Endothelial cell of umbilical vein (primary cell): ENCODE measurements around the gene TEX38. TPM values are rescaled to one million over a fixed set of nuclear protein-coding genes. Genes with fewer than 3 reads are reported as not detected.
A peak's percentile ranks its signal among the peaks of the same experiment; 100 is the strongest.
"Not testable (repeated sequence)": the region's sequence is repeated elsewhere in the genome, so short reads cannot be mapped to it uniquely, and the experiment has no call there.

Experiments used
- BruUV-seq: library from RNA; stranded (reverse); fragments of 400-500 nt; replicated peaks from 2 replicates; lab custom pipeline; 2021; lab: Mats Ljungman, UMichigan
- CTCF ChIA-PET: fragments of 300-600, 350-600 bp; sonication (Branson Sonifier 250); formaldehyde crosslinking; loops from one replicate; lab custom pipeline; 2021; ENCODE audit warnings: antibody characterized with exemption, inconsistent platforms; lab: Charles Lee
- POLR2A ChIA-PET: fragments of 300-600, 350-600 bp; sonication (Branson Sonifier 250); formaldehyde crosslinking; loops from one replicate; lab custom pipeline; 2021; ENCODE audit warnings: antibody characterized with exemption, inconsistent platforms; lab: Charles Lee
- DNase-seq: peaks from one replicate; pipeline ENCODE4 v3.0.0-alpha.2; 2011; ENCODE audit warnings: low read depth, low spot score
- FAIRE-seq: peaks from 2 replicates; lab custom pipeline; 2011; peaks lifted over from hg19 to GRCh38; lab: Jason Lieb, UNC
- H2AFZ ChIP-seq: 2 replicates; pipeline ENCODE4 v1.6.0; 2012; ENCODE audit warnings: low read depth, low read length, control low read depth, inconsistent platforms
- H3K27ac ChIP-seq: 2 replicates; pipeline ENCODE4 v1.5.1; 2011; ENCODE audit warnings: low read depth, mild to moderate bottlenecking, control low read depth, low read length, moderate library complexity; ENCODE audit not compliant: insufficient read depth
- H3K27me3 ChIP-seq, 2 experiments: 2 replicates each; pipeline versions ENCODE4 v1.6.0 to v1.6.1; 2011; ENCODE audit warnings: low read length in 2 of 2, mixed read lengths in 1 of 2; ENCODE audit not compliant: control insufficient read depth in 2 of 2, insufficient read depth in 2 of 2
- H3K36me3 ChIP-seq, 2 experiments: 2 replicates in 1 of 2; 3 replicates in 1 of 2; pipeline ENCODE4 v1.5.1; 2011; ENCODE audit warnings: low read length in 2 of 2, mild to moderate bottlenecking in 1 of 2, moderate library complexity in 1 of 2; ENCODE audit not compliant: control insufficient read depth in 2 of 2, insufficient read depth in 2 of 2; ENCODE audit errors: extremely low read depth in 1 of 2
- H3K4me1 ChIP-seq: 3 replicates; pipeline ENCODE4 v1.5.1; 2011; ENCODE audit warnings: mild to moderate bottlenecking, low read length; ENCODE audit not compliant: control insufficient read depth, insufficient read depth; ENCODE audit errors: extremely low read depth
- H3K4me2 ChIP-seq: 2 replicates; pipeline ENCODE4 v1.6.1; 2011; ENCODE audit warnings: low read length, control low read depth, mixed read lengths; ENCODE audit not compliant: insufficient read depth
- H3K4me3 ChIP-seq, 3 experiments: fragments of 200-600 bp in 1 of 3; sonication (generic), shearing (Covaris generic) in 1 of 3; replicated peaks in 1 of 3; 2 replicates each; pipeline ENCODE4 v1.5.1; 2011 to 2016; ENCODE audit warnings: control low read depth in 3 of 3, low read length in 3 of 3, mild to moderate bottlenecking in 2 of 3, inconsistent platforms in 1 of 3, low read depth in 1 of 3, moderate library complexity in 1 of 3; ENCODE audit not compliant: insufficient read depth in 1 of 3
- H3K79me2 ChIP-seq: 2 replicates; pipeline ENCODE4 v1.6.0; 2012; ENCODE audit warnings: low read length, inconsistent platforms; ENCODE audit not compliant: control insufficient read depth, insufficient read depth
- H3K9ac ChIP-seq: replicated peaks from 2 replicates; pipeline ENCODE3; 2011; ENCODE audit warnings: low read length, control low read depth; ENCODE audit not compliant: insufficient read depth; ENCODE audit errors: extremely low read depth
- H3K9me1 ChIP-seq: replicated peaks from 3 replicates; pipeline ENCODE4 v1.6.0; 2011; ENCODE audit warnings: mild to moderate bottlenecking, low read length; ENCODE audit not compliant: control insufficient read depth, insufficient read depth; ENCODE audit errors: extremely low read depth
- H3K9me3 ChIP-seq: replicated peaks from 2 replicates; pipeline ENCODE4 v1.5.1; 2012; ENCODE audit warnings: low read length, inconsistent platforms; ENCODE audit not compliant: control insufficient read depth, insufficient read depth
- H4K20me1 ChIP-seq: replicated peaks from 2 replicates; pipeline ENCODE3; 2011; ENCODE audit warnings: mild to moderate bottlenecking, low read length; ENCODE audit not compliant: control insufficient read depth, insufficient read depth; ENCODE audit errors: extremely low read depth
- GATA2 ChIP-seq: IDR thresholded peaks from 2 replicates; pipeline ENCODE4 v1.7.0; 2011; ENCODE audit warnings: low read depth, mild to moderate bottlenecking, moderate library complexity, mixed read lengths, low read length; ENCODE audit not compliant: insufficient read length, insufficient read depth
- POLR2A ChIP-seq: IDR thresholded peaks from 2 replicates; pipeline ENCODE4 v1.6.1; 2012; ENCODE audit warnings: low read depth, mild to moderate bottlenecking, control low read depth, low read length
- dilution Hi-C: fragments of 300-500 bp; cut with MboI; formaldehyde crosslinking; loops from one replicate; pipeline ENCODE4 v1.15.0; 2019; ENCODE audit warnings: low sequenced_read_pairs; ENCODE audit not compliant: extremely low pct_ligation_motif_present
- intact Hi-C: fragments of 100-400 bp; cut with micrococcal nuclease; formaldehyde crosslinking; loops from one replicate; pipeline ENCODE4 v1.10.0; 2022
- polyA plus RNA-seq, 4 experiments: library from polyadenylated mRNA; depleted of rRNA in 3 of 4; stranded (reverse) in 3 of 4; unstranded in 1 of 4; fragments of >200 nt; gene quantifications; 2 replicates each; pipeline versions ENCODE4 v1.2.1 to v1.2.3, GENCODE V29; 2011 to 2012; ENCODE audit warnings: missing spikeins in 1 of 4
- total RNA-seq: library from RNA; stranded (reverse); gene quantifications from 2 replicates; pipeline ENCODE4 v1.2.3, GENCODE V29; 2021

Gene TEX38
- total and polyA plus RNA-seq, 2 donors (not counting 3 experiments of a cell fraction or from before 2014, with no cell fraction given): not detected

- no TSS peak for BruUV-seq
- Histone ChIP-seq H3K4me3 (peak overlapping the region in 1 of 3 experiments; percentile 83), H3K4me1 (peaks cover 41% of the 10 kb centered on the region), H3K9me1 (no peaks in the 10 kb centered on the region), H3K79me2 (peaks cover 25% of the 10 kb centered on the region), H2AFZ (peak overlapping the region; percentile 81), H3K4me2 (peak overlapping the region; percentile 96), H3K36me3 (peaks cover 3 to 8% of the 10 kb centered on the region in 2 experiments), H3K9ac (peak overlapping the region; percentile 92), H3K27me3 (peaks cover 0 to 6% of the 10 kb centered on the region in 2 experiments), H3K27ac (peak overlapping the region; percentile 82), H3K9me3 (no peaks in the 10 kb centered on the region), H4K20me1 (peaks cover 6% of the 10 kb centered on the region)
- TF ChIP-seq POLR2A (no peak), GATA2 (peak; percentile 18)
- FAIRE-seq: peak; percentile 53
- POLR2A ChIA-PET: no interaction called here
- dilution Hi-C loops (no loop called here), intact Hi-C loops (loop anchor here (1.0 to 10.0 kb wide), 5 partner anchors 33 to 615 kb away; partner anchors contain the start of genes ATPAF1, CMPK1 and MKNK1)
- peak; percentile 40 for DNase-seq
- CTCF ChIA-PET: interaction anchor here (1.6 kb wide), 1 partner anchor 459 kb away, joined by 3 read pairs; no protein-coding TSS in a partner anchor
These were observed 48.0 kb downstream of the TEX38 start for GRCh38 chr1:46719689-46720088.

GRCh38 chr1:46720319-46720718 lies 48.7 kb downstream of the TEX38 start:
- peaks cover 45% of the 10 kb centered on the region for H3K4me1 ChIP-seq
- H3K9ac ChIP-seq, H3K9me1 ChIP-seq, POLR2A ChIA-PET, dilution Hi-C loops, H3K9me3 ChIP-seq, H3K27ac ChIP-seq, H2AFZ ChIP-seq, H3K4me3 ChIP-seq, H3K4me2 ChIP-seq, H3K27me3 ChIP-seq, DNase-seq, FAIRE-seq, BruUV-seq, H4K20me1 ChIP-seq, H3K36me3 ChIP-seq: not testable (repeated sequence)
- CTCF ChIA-PET: interaction anchor here (1.6 to 2.3 kb wide), 2 partner anchors 187 to 459 kb away, joined by 3 to 7 read pairs; no protein-coding TSS in a partner anchor
- intact Hi-C loops: loop anchor here (10.0 kb wide), 1 partner anchor 246 kb away; no protein-coding TSS in a partner anchor
- H3K79me2 ChIP-seq: peaks cover 24% of the 10 kb centered on the region
